PC-9 (cell line): ENCODE measurements around the gene DUSP22.

Experiments used
- EZH2 ChIP-seq: fragments of 200-600 bp; sonication (generic); IDR thresholded peaks from 2 replicates; pipeline ENCODE4 v1.8.0; 2017; ENCODE audit warnings: antibody characterized with exemption, low read depth
- TF ChIP-seq, protein P1 (sequence below): fragments of 200-600 bp; sonication (generic); conservative IDR thresholded peaks from 2 replicates; pipeline ENCODE4 v1.6.1; 2017; ENCODE audit warnings: mixed run types, antibody characterized with exemption, mild to moderate bottlenecking, moderate library complexity

DNA sequence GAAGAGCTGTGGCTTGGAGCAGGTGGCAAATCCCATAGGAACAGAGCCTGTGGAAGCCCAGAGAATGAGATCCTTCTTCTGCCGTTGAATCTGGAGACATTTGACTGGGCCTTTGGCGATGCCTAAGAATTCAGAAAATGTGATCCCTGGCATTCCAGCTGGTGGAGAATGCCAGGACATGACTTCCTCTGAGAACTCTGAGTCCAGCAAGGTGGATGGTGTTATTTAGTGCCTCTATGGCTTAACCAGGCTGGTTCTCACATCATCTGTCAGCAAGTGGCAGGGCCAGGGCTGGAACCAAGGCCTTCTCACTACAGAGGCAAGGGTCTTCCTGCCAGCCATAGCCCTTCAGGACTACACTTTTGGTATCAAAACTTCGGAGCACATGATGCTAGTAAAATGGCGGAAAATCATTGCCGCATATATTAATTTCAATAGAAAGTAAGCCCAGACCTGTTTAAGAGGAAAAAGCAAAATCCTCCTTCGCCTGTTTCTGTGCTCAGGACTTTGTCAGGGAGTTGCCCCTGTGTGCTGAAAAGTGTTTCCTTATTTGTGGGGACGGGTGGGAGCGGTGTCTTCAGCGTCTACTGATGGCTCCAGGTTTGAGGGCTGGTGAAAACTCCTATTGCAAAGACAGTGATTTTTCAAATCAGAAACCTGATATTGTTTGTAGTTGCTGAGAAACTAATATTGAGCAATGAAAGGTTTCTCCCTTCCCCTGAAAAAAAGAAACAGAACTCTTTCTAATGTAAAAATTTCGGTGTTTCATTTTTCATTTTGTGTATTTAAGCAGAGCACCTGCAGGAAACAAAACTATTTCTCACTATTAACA is 23.9 kb downstream of the DUSP22 start:
- TF ChIP-seq, protein P1, sequence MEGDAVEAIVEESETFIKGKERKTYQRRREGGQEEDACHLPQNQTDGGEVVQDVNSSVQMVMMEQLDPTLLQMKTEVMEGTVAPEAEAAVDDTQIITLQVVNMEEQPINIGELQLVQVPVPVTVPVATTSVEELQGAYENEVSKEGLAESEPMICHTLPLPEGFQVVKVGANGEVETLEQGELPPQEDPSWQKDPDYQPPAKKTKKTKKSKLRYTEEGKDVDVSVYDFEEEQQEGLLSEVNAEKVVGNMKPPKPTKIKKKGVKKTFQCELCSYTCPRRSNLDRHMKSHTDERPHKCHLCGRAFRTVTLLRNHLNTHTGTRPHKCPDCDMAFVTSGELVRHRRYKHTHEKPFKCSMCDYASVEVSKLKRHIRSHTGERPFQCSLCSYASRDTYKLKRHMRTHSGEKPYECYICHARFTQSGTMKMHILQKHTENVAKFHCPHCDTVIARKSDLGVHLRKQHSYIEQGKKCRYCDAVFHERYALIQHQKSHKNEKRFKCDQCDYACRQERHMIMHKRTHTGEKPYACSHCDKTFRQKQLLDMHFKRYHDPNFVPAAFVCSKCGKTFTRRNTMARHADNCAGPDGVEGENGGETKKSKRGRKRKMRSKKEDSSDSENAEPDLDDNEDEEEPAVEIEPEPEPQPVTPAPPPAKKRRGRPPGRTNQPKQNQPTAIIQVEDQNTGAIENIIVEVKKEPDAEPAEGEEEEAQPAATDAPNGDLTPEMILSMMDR, result no peak
- no peak for TF ChIP-seq EZH2
